Measurements from ENCODE around the gene ITGB2. TPM values are rescaled to one million over a fixed set of nuclear protein-coding genes. Genes with fewer than 3 reads are reported as not detected.

ITGB2 gene
- total and polyA plus RNA-seq, 11 donors: 6.1 to 253 (median 20.6) TPM

DNA sequence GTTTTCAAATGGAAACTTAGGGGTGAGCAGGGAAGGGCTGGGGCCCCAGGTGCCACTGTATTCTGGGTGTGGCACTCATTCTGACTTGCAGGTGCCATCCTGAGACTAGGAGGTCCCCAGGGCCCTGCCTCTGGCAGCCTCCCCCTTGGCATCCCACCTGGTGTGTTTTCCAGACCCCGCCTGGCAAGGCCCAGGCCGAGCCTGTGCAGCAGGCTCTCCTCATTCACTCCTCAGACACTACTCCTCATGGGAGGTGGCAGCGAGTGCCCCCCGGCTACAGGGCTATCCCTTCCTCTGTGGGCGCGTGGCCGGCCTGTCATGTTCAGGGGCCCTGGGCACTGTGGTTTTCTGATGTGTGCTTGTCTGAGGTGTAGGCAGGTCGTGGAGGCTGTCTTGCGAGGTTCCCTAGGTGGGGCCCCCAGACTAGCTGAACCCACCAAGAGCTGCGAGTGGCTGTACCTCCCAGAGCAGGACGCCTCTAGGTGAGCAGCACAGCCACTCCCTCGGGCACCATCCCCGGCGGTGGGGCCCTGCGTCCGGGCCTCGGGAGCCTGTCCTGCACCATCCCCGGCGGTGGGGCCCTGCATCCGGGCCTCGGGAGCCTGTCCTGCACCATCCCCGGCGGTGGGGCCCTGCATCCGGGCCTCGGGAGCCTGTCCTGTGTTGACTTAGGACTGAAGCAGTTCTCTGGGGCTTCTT lies 32.4 kb upstream of the ITGB2 start:
- no peak for DNase-seq
- Histone ChIP-seq H3K4me3 (no peak overlapping the region), H3K36me3 (peaks cover 0 to 26% (median 0%) of the 10 kb centered on the region in 9 donors), H3K9me3 (no peaks in the 10 kb centered on the region), H3K4me1 (peaks cover 3 to 86% (median 49%) of the 10 kb centered on the region in 12 donors), H3K27me3 (no peaks in the 10 kb centered on the region), H3K27ac (peak overlapping the region; percentile 67 to 99 (median 90))
- 55 to 87% (median 82%) methylated on average over 2 to 25 of the region's 25 CpGs for WGBS, 4 donors
- peak in 3 of 4 donors; percentile 1 to 6 (median 1) for ATAC-seq
- intact Hi-C loops (cut with DNase I): loop anchor here in 1 of 10 donors (10.0 kb wide), 1 partner anchor 122 kb away; the partner anchor contains the start of gene ADARB1
- TF ChIP-seq POLR2A (IDR thresholded peaks at IDR 0.05): no peak
- TF ChIP-seq CTCF (IDR thresholded peaks at IDR 0.05): no peak

DNA sequence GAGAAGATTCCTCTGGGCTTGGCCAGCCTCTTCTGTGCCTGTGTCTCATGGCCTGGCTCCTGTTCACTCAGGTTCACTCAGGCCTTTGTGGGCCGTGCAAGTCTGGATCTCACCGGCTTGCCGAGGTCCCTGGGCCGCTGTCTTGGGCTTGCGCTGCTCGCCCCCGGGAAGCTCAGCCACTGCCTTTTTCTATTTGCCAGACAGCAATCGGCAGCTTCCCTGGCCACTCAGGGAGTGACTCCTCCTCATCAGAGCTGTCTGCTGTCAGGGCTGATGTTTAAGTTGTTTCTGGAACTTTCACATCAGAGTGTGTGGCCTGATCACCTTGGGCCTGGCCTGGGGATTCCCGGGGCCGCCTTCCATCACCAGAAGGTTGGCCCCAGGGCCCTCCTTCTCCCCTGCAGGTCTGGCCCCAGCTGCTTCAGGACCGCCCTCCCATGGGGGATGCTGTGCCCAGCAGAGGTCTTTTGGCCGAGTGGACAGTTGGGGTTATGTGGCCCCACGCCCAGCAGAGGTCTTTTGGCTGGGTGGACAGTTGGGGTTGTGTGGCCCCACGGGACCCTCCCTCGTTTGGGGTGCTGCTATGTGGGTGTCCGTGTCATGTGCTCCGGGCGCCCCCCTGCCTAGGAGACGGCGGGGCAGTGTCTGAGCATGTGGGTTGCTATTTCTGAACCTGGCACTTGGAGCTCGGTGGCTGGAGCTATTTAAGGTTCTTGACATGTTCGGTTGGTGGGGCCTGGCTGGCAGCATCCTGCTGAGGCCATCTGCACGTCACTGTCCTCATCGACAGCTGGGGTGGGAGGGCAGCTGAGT lies 31.6 kb upstream of the ITGB2 start:
- intact Hi-C loops (cut with DNase I): loop anchor here in 1 of 10 donors (10.0 kb wide), 1 partner anchor 122 kb away; the partner anchor contains the start of gene ADARB1
- Histone ChIP-seq H3K4me1 (peaks cover 3 to 86% (median 47%) of the 10 kb centered on the region in 12 donors), H3K27me3 (no peaks in the 10 kb centered on the region), H3K9me3 (no peaks in the 10 kb centered on the region), H3K36me3 (peaks cover 0 to 24% (median 0%) of the 10 kb centered on the region in 9 donors), H3K27ac (peak overlapping the region; percentile 68 to 99 (median 90)), H3K4me3 (no peak overlapping the region)
- TF ChIP-seq CTCF (IDR thresholded peaks at IDR 0.05): no peak
- no peak for TF ChIP-seq POLR2A (IDR thresholded peaks at IDR 0.05)
- 48 to 58% (median 55%) methylated on average over 12 to 24 of the region's 24 CpGs for WGBS, 4 donors
- DNase-seq: peak; percentile 77 to 90 (median 82)
- peak; percentile 68 to 82 (median 70) for ATAC-seq

DNA sequence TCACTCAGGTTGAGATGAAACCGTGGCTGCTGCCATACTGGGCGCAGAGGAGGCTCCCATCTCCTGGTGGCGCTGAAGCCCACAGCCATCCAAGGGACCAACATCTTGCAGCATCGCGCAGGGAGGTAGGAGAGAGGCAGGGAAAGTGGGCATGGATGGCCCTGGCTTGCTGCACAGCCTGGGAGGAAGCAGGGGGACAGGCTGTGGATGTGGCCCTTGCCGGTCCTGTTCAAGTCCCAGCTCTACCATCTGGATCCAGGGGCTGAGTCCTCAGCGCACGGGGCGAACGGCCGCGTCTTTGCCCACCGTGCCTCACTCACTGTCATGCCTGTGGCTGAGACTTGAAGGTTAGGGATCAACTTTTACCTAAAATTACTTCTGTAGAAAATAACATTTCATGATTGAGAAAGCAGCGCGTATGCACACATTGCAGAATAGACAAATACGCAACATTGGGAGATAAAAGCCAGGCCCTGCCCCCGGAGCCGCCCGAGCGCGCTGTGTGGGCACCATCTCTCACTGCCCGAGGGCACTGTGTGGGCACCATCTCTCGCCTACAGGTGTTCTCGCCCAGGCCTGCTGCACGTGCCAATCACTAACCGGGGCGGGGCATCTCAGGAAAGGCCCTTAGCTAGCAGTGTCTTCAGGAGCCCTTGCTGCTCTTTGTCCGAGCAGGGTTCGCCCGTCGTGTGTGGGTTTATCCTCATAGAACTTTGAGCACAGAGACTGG lies 30.7 kb upstream of the ITGB2 start:
- H3K27ac ChIP-seq: peak overlapping the region in 8 of 12 donors; percentile 33 to 99 (median 91)
- H3K4me1 ChIP-seq: peaks cover 3 to 91% (median 54%) of the 10 kb centered on the region in 12 donors
- H3K9me3 ChIP-seq: no peaks in the 10 kb centered on the region
- peak in 3 of 5 donors; percentile 25 to 57 (median 29) for DNase-seq
- TF ChIP-seq CTCF (IDR thresholded peaks at IDR 0.05) (no peak), POLR2A (IDR thresholded peaks at IDR 0.05) (no peak)
- intact Hi-C loops (cut with DNase I): loop anchor here in 4 of 10 donors (2.0 to 10.0 kb wide), 3 partner anchors 123 to 183 kb away; partner anchors contain the start of gene ADARB1 (in 1 of the 4)
- no peak for ATAC-seq
- H3K36me3 ChIP-seq: peaks cover 0 to 14% (median 0%) of the 10 kb centered on the region in 9 donors
- WGBS, 4 donors: 95 to 96% (median 95%) methylated on average over 30 to 31 of the region's 31 CpGs
- no peaks in the 10 kb centered on the region for H3K27me3 ChIP-seq
- no peak overlapping the region for H3K4me3 ChIP-seq

Data from heart left ventricle (tissue), 16 donors.